HG03558 (cell line): Measurements from ENCODE around the gene RBKS.
A peak's percentile ranks its signal among the peaks of the same experiment; 100 is the strongest.

Experiments used
- ATAC-seq: cut with Tn5 transposase; IDR thresholded peaks from one replicate; pipeline ENCODE4 v1.9.1; 2021; ENCODE audit warnings: moderate number of reproducible peaks; ENCODE audit not compliant: unreplicated experiment; ENCODE audit errors: extremely low read depth

Gene RBKS

GRCh38 chr2:27890146-27890923 lies at the start of gene RBKS, which contains the start of gene BABAM2:
RBKS (minus strand) TSS chr2:27890387; CDS start chr2:27890345, 42 bp downstream.
BABAM2 (plus strand) TSS chr2:27890729; CDS start chr2:27894557, 3,828 bp downstream.
- peak; percentile 41 for ATAC-seq

- no peak for ATAC-seq
These were observed 44.8 kb upstream of the RBKS start for GRCh38 chr2:27935026-27935425.

- ATAC-seq, result no peak
These were observed 42.2 kb upstream of the RBKS start for GRCh38 chr2:27932396-27932795.

GRCh38 chr2:27931361-27931950 lies 41.3 kb upstream of the RBKS start:
- ATAC-seq, result no peak

GRCh38 chr2:27929916-27930486 lies 39.8 kb upstream of the RBKS start:
- no peak for ATAC-seq

- no peak for ATAC-seq
These were observed 35.7 kb upstream of the RBKS start for GRCh38 chr2:27925766-27926472.

GRCh38 chr2:27922842-27923241 lies 32.7 kb upstream of the RBKS start:
- no peak for ATAC-seq

GRCh38 chr2:27921880-27922547 lies 31.8 kb upstream of the RBKS start:
- ATAC-seq, result no peak

- ATAC-seq, result no peak
These were observed 31.2 kb upstream of the RBKS start for GRCh38 chr2:27921424-27921823.

- ATAC-seq, result no peak
These were observed 30.1 kb upstream of the RBKS start for GRCh38 chr2:27920148-27920885.

- ATAC-seq, result no peak
These were observed 26.3 kb upstream of the RBKS start for GRCh38 chr2:27916293-27916995.

- ATAC-seq, result no peak
These were observed 25.7 kb upstream of the RBKS start for GRCh38 chr2:27915874-27916273.

- ATAC-seq, result no peak
These were observed 25.0 kb upstream of the RBKS start for GRCh38 chr2:27915191-27915590.

- no peak for ATAC-seq
These were observed 24.6 kb upstream of the RBKS start for GRCh38 chr2:27914805-27915175.

- no peak for ATAC-seq
These were observed 24.0 kb upstream of the RBKS start for GRCh38 chr2:27914041-27914804.

- ATAC-seq, result no peak
These were observed 22.3 kb upstream of the RBKS start for GRCh38 chr2:27912512-27912911.

- no peak for ATAC-seq
These were observed 21.4 kb upstream of the RBKS start for GRCh38 chr2:27911458-27912210.

GRCh38 chr2:27909901-27910300 lies 19.7 kb upstream of the RBKS start:
- ATAC-seq, result no peak
